Gastroesophageal sphincter (tissue), 3 donors: ENCODE data around the gene PTGR1.

Experiments
- CTCF ChIP-seq, 4 experiments: fragments of 200-600 bp in 2 of 4; fragments of 450-650 bp in 2 of 4; sonication (generic) in 1 of 4; IDR thresholded peaks; one replicate each; pipeline ENCODE4 v1.5.1; 2017 to 2019; ENCODE audit warnings: antibody characterized with exemption in 4 of 4, mild to moderate bottlenecking in 2 of 4, moderate library complexity in 2 of 4
- POLR2A ChIP-seq, 2 donors: fragments of 450-650 bp; IDR thresholded peaks; one replicate each; pipeline ENCODE4 v1.6.1; 2017; ENCODE audit warnings: antibody characterized with exemption in 2 of 2, mild to moderate bottlenecking in 2 of 2, moderate library complexity in 1 of 2

- TF ChIP-seq CTCF (IDR thresholded peaks at IDR 0.05) (no peak), POLR2A (IDR thresholded peaks at IDR 0.05) (no peak)
Measured at GRCh38 chr9:111601237-111602018, 2.0 kb upstream of the PTGR1 start.
